ENCODE data around the gene ACOT4.
A peak's percentile ranks its signal among the peaks of the same experiment; 100 is the strongest.
"Not testable (repeated sequence)": the region's sequence is repeated elsewhere in the genome, so short reads cannot be mapped to it uniquely, and the experiment has no call there.

The ACOT4 gene, protein sequence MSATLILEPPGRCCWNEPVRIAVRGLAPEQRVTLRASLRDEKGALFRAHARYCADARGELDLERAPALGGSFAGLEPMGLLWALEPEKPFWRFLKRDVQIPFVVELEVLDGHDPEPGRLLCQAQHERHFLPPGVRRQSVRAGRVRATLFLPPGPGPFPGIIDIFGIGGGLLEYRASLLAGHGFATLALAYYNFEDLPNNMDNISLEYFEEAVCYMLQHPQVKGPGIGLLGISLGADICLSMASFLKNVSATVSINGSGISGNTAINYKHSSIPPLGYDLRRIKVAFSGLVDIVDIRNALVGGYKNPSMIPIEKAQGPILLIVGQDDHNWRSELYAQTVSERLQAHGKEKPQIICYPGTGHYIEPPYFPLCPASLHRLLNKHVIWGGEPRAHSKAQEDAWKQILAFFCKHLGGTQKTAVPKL

DNA sequence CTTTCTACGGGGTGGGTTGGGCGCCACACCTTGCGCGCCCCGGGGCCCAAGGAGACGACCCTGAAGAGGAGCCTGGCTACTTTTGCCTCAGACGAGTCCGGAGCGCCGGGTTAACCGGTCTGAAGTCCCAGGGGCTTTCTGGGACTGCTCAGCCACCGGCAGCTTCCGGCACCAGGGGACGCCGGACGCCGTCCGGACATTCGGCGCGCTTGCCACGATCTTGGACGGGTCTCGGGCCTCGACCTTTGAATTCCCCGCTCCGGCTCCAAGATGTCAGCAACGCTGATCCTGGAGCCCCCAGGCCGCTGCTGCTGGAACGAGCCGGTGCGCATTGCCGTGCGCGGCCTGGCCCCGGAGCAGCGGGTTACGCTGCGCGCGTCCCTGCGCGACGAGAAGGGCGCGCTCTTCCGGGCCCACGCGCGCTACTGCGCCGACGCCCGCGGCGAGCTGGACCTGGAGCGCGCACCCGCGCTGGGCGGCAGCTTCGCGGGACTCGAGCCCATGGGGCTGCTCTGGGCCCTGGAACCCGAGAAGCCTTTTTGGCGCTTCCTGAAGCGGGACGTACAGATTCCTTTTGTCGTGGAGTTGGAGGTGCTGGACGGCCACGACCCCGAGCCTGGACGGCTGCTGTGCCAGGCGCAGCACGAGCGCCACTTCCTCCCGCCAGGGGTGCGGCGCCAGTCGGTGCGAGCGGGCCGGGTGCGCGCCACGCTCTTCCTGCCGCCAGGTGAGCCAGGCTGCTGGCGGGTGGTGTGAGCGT is at the start of gene ACOT4:
Gene ACOT4 (plus strand): TSS at position 184 of the 760 bp plus-strand sequence. CDS start 87 bp downstream, at position 271.
- no peak for DNase-seq

DNA sequence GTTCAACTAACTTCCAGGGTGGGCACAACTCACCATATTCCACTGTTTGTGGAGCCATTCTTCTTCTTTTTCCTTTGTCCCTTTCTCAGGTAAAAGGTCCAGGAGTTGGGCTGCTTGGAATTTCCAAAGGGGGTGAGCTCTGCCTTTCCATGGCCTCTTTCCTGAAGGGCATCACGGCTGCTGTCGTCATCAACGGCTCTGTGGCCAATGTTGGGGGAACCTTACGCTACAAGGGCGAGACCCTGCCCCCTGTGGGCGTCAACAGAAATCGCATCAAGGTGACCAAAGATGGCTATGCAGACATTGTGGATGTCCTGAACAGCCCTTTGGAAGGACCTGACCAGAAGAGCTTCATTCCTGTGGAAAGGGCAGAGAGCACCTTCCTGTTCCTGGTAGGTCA is 48.7 kb upstream of the ACOT4 start:
- DNase-seq = not testable (repeated sequence)

DNA sequence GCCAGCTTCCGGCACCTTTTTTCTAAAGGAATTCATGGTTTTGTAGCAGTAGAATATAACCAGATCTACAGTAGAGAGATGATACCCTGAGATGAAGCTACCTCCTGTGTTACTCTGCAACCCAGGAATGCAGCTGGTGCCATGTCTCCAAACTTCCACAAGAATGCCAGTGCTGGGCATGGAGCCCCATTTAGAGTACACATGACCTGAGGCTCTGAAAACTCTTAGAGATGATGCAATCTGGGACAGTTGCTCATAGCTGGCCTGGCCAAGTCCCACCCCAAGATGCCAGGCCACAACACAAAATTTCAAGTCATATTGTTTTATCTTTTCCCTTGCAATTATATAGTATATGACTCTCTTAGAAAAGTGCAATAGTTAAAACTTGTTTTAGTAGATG is 46.3 kb upstream of the ACOT4 start:
- not testable (repeated sequence) for DNase-seq

DNA sequence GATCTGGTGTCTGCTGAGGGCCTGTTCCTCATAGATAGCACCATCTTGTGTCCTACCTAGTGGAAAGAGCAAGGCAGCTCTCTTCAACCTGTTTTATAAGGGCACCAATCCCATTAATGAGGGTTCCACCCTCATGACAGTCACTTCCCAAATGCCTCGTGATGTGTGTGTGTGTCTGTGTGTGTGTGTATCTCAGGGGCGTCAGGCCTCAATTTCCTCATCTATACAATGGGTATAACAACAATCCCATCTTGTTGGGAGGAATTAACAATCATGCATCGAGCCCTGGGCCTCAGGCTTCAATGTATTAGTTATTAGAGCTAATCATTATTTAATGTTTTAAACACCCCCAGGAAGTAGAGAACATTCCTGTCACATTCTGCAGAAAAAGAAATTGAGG is 42.6 kb upstream of the ACOT4 start:
- not testable (repeated sequence) for DNase-seq

DNA sequence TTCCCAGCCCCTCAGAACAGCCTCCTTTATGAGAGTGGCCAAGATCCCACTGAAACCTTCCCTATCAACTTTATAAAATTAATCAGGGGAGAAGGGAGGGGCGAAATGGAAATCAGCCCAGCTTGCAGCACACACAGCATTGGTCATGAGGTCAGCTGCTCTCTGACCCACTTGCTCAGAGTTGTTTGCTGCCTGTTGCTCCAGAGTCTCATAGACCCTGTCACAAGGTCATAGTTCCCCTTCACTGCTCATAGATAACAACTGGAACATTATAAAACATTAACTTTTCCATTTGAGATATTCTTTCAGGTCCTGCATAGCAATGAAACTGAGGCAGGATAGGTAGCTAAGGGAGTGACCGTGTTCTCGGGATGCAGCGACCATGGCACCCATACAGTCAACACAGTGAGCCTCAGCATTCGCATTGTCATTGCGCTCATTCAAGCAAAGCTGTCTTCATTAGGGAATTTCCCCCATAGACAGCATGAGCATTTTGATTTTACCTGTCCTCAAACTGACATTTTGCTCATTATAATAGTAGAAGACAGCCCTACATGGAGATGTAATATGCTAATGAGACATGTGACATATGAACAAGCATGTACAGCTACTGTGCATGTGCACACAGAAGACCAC is 41.7 kb upstream of the ACOT4 start:
- DNase-seq = not testable (repeated sequence)

DNA sequence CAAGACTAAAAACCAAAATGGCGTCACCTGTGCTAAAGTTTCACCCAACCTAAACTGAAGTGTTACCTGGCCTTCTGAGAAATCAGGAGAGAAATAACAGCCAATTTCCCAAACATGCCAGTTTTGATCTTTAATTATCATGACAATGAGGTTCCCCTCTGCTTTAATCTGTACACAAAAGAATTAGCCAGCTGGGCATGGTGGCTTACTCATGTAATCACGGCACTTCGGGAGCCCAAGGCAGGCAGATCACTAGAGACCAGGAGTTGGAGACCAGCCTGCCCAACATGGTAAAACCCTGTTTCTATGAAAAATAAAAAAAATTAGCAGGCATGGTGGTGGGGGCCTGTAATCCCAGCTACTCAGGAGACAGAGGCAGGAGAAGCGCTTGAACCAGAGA is 37.8 kb upstream of the ACOT4 start:
- DNase-seq = no peak

DNA sequence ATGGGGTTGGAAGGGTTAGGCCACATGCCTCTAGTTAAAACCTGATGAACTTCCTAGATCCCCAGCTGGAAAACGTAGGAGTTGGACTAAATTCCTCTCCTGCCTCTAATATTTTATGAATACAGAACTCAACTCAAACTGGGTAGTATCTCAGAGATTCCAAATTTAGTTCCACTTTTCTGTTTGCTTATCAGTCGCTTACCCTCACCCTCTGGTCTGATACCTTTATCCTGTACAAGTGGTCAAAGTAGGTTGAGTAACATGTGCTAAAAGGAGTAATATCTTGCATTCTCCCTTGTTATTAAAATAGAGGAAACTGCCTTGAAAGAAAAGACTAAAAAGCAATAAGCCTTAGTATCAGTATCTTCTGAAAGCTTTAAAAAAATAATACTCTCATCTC is 34.5 kb upstream of the ACOT4 start:
- DNase-seq = not testable (repeated sequence)

DNA sequence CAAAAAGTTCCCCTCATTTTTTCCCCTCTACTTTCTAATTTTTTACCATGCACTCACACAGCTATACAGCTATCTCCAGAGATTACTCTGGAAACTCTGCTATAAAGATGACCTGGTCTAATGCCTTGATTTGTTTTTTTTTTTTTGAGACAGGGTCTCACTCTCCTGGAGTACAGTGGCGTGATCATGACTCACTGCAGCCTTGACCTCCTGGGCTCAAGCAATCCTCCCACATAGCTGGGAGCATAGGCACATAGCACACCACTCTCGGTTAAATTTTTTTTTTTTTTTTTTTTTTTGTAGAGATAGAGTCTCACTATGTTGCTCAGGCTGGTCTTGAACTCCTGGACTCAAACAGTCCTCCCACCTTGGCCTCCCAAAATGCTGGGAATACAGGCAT is 33.4 kb upstream of the ACOT4 start:
- not testable (repeated sequence) for DNase-seq

DNA sequence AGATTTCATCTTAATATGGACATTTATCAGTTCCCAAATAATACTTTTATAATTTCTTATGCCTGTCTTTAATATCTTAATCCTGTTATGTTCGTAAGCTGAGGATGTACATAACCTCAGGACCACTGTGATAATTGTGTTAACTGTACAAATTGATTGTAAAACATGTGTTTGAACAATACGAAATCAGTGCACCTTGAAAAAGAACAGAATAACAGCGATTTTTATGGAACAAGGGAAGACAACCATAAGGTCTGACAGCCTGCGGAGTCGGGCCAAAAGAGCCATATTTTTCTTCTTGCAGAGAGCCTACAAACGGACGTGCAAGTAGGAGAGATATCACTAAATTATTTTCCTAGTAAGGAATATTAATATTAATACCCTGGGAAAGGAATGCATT is 29.4 kb upstream of the ACOT4 start:
- not testable (repeated sequence) for DNase-seq

DNA sequence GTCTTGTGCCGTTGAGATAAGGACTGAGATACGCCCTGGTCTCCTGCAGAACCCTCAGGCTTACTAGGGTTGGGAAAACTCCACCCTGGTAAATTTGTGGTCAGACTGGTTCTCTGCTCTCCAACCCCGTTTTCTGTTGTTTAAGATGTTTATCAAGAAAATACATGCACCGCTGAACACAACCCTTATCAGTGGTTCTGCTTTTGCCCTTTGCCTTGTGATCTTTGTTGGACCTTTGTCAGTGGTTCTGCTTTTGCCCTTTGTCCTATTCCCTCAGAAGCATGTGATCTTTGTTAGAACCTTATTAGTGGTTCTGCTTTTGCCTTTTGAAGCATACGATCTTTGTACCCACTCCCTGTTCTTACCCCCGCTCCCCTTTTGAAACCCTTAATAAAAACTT is 29.0 kb upstream of the ACOT4 start:
- not testable (repeated sequence) for DNase-seq

DNA sequence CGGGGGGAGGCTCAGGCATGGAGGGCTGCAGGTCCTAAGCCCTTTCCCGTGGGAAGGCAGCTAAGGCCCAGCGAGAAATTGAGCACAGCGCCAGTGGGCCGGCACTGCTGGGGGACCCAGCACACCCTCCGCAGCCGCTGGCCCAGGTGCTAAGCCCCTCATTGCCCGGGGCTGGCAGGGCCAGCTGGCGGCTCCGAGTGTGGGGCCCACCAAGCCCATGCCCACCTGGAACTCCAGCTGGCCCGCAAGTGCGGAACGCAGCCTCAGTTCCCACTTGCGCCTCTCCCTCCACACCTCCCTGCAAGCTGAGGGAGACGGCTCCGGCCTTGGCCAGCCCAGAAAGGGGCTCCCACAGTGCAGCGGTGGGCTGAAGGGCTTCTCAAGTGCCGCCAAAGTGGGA is 25.2 kb upstream of the ACOT4 start:
- DNase-seq = not testable (repeated sequence)

DNA sequence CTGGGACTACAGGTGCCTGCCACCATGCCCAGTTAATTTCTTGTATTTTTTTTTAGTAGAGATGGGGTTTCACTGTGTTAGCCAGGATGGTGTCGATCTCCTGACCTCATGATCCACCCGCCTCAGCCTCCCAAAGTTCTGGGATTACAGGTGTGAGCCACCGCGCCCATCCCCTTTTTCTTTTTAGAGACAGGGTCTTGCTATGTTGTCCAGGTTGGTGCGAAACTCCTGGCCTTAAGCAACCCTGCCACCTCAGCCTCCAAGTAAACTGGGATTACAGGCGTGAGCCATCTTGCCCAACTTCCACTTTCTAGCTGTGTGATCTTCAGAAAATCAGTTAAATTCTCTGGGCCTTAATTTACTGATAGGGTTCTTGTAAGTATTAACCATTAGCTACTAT is 24.7 kb upstream of the ACOT4 start:
- not testable (repeated sequence) for DNase-seq

DNA sequence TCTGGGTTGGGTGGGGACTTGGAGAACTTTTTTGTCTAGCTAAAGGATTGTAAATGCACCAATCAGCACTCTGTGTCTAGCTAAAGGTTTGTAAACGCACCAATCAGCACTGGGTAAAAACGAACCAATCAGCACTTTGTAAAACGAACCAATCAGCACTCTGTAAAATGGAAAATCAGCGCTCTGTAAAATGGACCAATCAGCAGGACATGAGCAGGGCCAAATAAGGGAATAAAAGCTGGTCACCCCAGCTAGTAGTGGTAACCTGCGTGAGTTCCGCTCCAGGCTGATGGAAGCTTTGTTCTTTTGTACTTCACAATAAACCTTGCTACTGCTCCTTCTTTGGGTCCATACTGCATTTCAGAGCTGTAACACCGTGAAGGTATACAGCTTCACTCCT is 24.3 kb upstream of the ACOT4 start:
- DNase-seq = no peak

DNA sequence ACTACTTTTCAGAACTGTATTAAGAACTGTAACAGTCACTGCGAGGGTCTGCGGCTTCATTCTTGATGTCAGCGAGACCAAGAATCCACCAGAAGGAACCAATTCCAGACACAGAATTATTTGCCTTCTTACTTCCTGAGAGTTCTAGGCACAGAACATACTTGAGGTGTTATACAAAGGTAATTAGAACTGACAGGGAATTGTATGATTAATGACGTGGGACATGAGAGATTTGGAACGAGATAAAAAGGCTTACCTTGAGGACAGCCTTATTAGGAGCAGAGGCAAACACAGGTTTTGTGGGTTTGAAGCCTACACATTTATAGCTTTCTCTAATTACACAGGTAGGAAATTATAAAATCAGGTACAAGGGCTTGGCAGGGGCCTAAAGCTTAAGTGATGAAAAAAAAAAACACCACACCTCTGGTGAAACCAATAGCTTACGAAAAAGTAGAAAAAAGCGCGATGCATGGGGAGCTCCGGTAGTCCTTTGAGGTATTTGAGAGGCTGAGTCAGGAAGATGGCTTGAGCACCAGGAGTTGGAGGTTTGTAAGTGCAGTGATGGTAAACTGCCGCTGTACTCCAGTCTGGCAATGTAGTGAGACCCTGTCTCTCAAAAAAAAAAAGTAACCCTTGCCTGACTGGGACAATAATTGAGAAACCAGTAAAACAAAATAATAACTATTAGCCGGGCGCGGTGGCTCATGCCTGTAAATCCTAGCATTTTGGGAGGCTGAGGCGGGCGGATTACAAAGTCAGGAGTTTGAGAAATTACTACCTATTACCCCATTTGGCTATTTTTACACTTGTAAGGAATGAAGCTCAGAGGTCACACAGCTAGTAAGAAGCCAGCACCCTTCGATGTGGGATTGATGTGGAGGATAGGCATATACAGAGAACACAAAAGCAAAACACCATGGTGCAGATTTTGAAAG is 23.5 kb upstream of the ACOT4 start:
- DNase-seq = no peak

DNA sequence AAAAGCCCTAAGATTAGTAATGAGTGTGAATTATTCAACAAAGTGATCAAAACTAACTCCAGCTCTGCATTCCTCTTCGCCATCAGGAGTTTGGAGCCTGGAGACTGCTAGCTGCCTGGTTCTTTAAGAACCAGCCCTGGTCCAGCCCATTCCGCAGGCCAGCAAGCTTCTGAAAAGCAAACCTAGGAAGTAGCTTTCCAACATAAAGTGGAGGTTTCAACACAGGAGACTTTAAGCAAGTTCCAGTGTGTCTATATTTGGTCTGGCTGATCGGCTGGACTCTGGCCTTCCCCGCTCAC is 22.8 kb upstream of the ACOT4 start:
- not testable (repeated sequence) for DNase-seq

DNA sequence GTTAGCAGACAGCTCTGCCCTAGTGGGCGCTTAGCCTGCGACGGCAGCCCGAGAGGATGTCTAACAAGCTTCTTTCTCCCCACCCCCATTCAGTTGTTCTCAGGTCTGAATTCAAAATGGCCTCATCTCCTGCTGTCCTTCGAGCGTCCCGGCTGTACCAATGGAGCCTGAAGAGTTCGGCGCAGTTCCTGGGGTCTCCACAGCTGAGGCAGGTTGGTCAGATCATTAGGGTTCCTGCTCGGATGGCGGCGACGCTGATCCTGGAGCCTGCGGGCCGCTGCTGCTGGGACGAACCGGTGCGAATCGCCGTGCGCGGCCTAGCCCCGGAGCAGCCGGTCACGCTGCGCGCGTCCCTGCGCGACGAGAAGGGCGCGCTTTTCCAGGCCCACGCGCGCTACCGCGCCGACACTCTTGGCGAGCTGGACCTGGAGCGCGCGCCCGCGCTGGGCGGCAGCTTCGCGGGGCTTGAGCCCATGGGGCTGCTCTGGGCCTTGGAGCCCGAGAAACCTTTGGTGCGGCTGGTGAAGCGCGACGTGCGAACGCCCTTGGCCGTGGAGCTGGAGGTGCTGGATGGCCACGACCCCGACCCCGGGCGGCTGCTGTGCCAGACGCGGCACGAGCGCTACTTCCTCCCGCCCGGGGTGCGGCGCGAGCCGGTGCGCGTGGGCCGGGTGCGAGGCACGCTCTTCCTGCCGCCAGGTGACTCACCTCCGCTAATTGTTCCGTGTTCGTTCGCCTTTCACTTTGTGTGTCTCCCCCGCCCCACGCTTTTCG is 22.3 kb upstream of the ACOT4 start, which contains the start of gene ACOT2:
Gene ACOT2 (plus strand): TSS at position 29 of the 774 bp plus-strand sequence. CDS start 28 bp downstream, at position 57.
- peak; percentile 47 for DNase-seq

DNA sequence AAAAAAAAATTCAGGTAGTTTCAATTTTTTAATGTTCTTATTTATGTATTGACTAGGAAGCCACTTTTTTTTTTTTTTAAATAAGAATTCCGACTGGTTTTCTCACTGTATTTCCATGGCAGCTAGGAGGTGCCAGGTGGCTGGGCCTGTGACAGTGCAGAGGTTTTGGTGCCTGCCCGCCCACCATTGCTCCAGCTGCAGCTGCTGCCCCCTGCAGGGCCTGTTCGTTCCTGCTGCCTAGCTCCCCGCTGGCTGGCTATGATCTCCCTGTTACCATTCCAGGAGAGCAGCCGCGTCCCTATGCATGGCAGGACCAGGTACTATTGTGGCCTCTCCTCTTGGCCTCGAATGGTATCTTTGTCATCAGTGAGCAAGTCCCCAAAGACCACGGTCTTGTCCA is 20.8 kb upstream of the ACOT4 start:
- DNase-seq = not testable (repeated sequence)

DNA sequence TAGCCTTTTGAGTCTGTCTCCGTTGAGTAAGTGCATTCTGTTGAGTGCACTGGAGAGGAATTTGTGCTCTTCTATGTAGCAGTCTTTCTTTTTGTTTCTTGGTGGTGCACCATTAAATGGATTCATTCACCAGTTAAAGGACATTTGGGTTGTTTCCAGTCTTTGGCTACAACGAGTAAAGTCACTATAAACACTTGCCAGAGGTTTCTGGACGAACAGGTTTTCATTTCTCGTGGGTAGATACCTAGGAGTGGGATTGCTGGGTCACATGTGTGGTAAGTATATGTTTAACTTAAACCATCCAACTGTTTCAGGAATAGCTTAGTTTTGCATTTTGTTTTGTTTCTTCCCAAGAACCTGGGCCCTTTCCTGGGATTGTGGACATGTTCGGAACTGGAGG is 18.6 kb upstream of the ACOT4 start:
- not testable (repeated sequence) for DNase-seq

DNA sequence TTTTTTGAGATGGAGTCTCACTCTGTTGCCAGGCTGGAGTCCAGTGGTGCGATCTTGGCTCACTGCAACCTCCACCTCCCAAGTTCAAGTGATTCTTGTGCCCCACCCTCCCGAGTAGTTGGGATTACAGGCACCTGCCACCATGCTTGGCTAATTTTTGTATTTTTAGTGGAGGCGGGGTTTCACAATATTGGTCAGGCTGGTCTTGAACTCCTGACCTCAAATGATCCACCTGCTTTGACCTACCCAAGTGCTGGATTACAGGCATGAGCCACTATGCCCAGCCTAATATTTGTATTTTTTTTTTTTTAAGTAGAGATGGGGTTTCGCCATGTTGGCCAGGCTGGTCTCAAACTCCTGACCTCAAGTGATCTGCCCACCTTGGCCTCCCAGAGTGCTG is 17.9 kb upstream of the ACOT4 start:
- DNase-seq = not testable (repeated sequence)

DNA sequence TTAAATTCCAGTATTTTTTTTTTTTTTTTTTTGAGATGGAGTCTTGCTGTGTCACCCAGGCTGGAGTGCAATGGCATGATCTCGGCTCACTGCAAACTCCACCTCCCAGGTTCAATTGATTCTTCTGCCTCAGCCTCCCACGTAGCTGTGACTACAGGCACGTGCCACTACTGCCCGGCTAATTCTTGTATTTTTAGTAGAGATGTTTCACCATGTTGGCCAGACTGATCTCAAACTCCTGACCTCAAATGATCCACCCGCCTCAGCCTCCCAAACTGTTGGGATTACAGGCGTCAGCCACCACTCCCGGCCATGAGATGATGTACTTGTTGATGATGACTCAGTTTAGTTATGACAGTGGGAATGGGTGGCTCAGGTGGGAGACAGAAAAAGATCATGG is 17.4 kb upstream of the ACOT4 start:
- DNase-seq = not testable (repeated sequence)

DNA sequence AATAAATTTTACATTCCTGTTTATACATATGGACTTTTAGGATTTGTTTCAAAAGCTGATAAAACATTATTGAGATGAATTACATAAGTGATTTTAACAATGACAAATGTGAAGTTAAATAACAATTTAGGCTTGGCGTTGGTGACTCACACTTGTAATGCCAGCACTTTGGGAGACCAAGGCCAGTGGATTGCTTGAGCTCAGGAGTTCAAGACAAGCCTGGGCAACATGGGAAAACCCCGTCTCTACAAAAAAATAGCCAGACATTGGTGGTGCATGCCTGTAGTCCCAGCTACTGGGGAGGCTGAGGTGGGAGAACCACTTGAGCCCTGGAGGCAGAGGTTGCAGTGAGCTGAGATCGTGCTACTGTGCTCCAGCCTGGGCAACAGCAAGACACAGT is 15.3 kb upstream of the ACOT4 start:
- no peak for DNase-seq

DNA sequence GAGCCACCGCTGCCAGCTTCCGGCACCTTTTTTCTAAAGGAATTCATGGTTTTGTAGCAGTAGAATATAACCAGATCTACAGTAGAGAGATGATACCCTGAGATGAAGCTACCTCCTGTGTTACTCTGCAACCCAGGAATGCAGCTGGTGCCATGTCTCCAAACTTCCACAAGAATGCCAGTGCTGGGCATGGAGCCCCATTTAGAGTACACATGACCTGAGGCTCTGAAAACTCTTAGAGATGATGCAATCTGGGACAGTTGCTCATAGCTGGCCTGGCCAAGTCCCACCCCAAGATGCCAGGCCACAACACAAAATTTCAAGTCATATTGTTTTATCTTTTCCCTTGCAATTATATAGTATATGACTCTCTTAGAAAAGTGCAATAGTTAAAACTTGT is 14.5 kb upstream of the ACOT4 start:
- DNase-seq = not testable (repeated sequence)

Measured in DMS 273 treated with DMSO at 0.1 percent for 48 hours (cell line).